Measurements from ENCODE around the gene ERCC1.

The ERCC1 gene

DNA sequence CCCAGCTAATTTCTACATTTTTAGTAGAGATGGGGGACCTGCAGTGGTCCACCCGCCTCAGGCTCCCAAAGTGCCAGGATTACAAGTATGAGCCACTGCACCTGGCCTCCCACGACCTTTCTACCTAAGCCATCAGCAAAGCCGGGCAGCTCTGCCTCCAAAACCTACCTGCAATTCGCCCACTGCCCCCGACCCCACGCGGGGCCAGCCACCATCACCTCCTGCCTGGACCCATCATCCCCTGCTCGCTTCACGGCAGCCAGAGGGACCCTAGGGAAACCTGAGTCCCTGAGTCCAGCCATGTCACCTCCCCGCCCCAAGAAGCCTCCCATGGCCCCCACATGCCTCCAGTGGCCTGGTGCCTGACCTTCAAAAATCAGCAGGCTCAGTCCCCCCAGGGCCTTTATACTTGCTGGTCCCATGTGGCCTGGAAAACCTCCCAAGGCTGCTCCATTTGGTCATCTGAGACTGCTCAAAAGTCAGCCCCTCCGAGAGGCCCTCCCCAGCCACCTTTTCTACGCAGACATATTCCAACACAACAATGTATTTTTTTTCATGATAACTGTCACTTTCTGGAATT lies 65.4 kb downstream of the ERCC1 start:
- TF ChIP-seq, protein P1, sequence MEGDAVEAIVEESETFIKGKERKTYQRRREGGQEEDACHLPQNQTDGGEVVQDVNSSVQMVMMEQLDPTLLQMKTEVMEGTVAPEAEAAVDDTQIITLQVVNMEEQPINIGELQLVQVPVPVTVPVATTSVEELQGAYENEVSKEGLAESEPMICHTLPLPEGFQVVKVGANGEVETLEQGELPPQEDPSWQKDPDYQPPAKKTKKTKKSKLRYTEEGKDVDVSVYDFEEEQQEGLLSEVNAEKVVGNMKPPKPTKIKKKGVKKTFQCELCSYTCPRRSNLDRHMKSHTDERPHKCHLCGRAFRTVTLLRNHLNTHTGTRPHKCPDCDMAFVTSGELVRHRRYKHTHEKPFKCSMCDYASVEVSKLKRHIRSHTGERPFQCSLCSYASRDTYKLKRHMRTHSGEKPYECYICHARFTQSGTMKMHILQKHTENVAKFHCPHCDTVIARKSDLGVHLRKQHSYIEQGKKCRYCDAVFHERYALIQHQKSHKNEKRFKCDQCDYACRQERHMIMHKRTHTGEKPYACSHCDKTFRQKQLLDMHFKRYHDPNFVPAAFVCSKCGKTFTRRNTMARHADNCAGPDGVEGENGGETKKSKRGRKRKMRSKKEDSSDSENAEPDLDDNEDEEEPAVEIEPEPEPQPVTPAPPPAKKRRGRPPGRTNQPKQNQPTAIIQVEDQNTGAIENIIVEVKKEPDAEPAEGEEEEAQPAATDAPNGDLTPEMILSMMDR (IDR thresholded peaks at IDR 0.05; ENCODE audit: extremely low read depth, missing control alignments): no peak
- no peak for DNase-seq (ENCODE audit: low spot score)

DNA sequence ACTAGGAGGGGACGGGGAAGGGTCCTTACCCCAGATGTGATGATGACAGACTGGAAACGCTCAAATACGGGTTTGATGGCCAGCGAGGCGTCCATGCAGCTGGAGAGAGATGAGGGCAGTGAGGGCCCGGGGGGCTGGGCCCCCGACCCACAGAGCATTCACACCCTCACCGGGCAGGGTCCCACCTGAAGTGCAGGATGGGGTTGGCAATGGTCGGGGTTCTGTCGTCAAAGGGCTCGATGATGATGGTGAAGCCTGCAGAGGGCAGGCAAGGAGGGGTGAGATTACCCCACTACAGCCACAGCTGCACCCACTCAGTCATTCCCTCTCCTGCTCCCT lies 66.3 kb downstream of the ERCC1 start:
- TF ChIP-seq, protein P1 (IDR thresholded peaks at IDR 0.05; ENCODE audit: extremely low read depth, missing control alignments): no peak
- no peak for DNase-seq (ENCODE audit: low spot score)
